Lower lobe of right lung (tissue), 2 donors: ENCODE results near the gene ACTG2. TPM values are rescaled to one million over a fixed set of nuclear protein-coding genes. Genes with fewer than 3 reads are reported as not detected.

Source experiments
- ATAC-seq, 2 donors: fragments of 200-7000 bp; cut with Tn5 transposase; one replicate each; pipeline ENCODE4 v1.9.1; 2020 to 2022; ENCODE audit warnings: mild to moderate bottlenecking in 2 of 2, moderate library complexity in 2 of 2
- DNase-seq: peaks from one replicate; pipeline ENCODE4 v3.0.0-alpha.2; 2020
- H3K27ac ChIP-seq: fragments of 200-600 bp; one replicate; pipeline ENCODE4 v1.8.0; 2022
- H3K27me3 ChIP-seq: fragments of 200-600 bp; one replicate; pipeline ENCODE4 v1.8.0; 2022; ENCODE audit warnings: low read depth
- H3K36me3 ChIP-seq: fragments of 200-600 bp; one replicate; pipeline ENCODE4 v1.8.0; 2022; ENCODE audit warnings: mild to moderate bottlenecking
- H3K4me1 ChIP-seq: fragments of 200-600 bp; one replicate; pipeline ENCODE4 v1.8.0; 2022
- H3K4me3 ChIP-seq: fragments of 200-600 bp; one replicate; pipeline ENCODE4 v1.8.0; 2022; ENCODE audit warnings: mild to moderate bottlenecking
- H3K9me3 ChIP-seq: fragments of 200-600 bp; one replicate; pipeline ENCODE4 v1.8.0; 2022
- CTCF ChIP-seq: fragments of 200-600 bp; IDR thresholded peaks from one replicate; pipeline ENCODE4 v1.8.0; 2022; ENCODE audit warnings: antibody characterized with exemption, mild to moderate bottlenecking
- intact Hi-C: fragments of 100-400 bp; cut with DNase I; formaldehyde crosslinking; loops from one replicate; pipeline ENCODE4 v1.11.0; 2022
- total RNA-seq: library from RNA; stranded (reverse); fragmentation: NEBNext Ultra II Directional; extraction: Animal tissue kit (Norgen Biotek cat#: 25700); gene quantifications from one replicate; pipeline ENCODE4 v1.2.1, GENCODE V29; 2021
- donor health status: DM: no; HTN: yes; CAD: no; lungs with severe emphysema.

Gene ACTG2
- total RNA-seq, 1 donor from 2014 or later, result 22.2 TPM

DNA sequence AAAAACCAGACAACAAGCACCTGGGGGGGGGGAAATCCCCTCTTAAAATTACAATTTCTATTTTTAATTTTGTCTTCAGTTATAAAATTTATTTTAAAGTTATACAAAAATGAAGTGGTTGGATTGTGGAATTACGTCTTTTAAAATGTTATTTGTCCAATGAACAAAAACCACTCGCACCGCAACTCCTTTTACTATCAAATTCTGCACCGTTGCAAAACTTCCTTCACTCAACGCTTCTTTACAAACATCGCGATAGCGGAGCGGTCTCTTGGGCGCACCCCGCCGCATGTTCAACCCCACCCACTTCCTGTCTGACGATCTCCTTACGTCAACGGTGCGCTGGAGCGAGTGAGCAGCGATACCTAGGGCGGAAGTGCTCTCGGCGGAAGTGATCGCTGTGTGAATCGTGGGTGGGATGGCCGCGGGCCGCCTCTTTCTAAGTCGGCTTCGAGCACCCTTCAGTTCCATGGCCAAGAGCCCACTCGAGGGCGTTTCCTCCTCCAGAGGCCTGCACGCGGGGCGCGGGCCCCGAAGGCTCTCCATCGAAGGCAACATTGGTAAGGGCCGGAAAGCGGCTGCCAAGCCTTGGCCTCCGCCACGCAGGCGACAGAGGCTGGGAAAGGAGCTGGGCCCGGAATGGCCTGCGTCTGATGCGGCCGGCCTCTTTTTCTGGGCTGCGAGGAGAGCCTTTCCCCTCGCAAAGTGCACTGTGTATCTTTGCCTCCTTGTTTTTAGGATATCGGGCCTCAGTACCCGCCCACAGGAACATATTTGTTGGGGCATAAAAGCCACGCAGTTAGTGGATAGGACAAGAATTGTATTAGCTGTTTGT lies 33.9 kb downstream of the ACTG2 start, which contains the start of gene DGUOK:
TSS of gene DGUOK (plus strand) at position 388 of the 835 bp plus-strand sequence. CDS start at position 419, 31 bp downstream.
- H3K27ac ChIP-seq, result peak within 1 kb of the TSS; percentile 99
- peaks cover 5% of the 10 kb centered on the region for H3K36me3 ChIP-seq
- intact Hi-C loops, result no loop called here
- H3K4me3 ChIP-seq, result peak within 1 kb of the TSS; percentile 86
- DNase-seq (peak; percentile 99), ATAC-seq (peak; percentile 100)
- H3K9me3 ChIP-seq, result no peaks in the 10 kb centered on the region
- no peaks in the 10 kb centered on the region for H3K27me3 ChIP-seq
- no peak for TF ChIP-seq CTCF
- H3K4me1 ChIP-seq, result peaks cover 38% of the 10 kb centered on the region

DNA sequence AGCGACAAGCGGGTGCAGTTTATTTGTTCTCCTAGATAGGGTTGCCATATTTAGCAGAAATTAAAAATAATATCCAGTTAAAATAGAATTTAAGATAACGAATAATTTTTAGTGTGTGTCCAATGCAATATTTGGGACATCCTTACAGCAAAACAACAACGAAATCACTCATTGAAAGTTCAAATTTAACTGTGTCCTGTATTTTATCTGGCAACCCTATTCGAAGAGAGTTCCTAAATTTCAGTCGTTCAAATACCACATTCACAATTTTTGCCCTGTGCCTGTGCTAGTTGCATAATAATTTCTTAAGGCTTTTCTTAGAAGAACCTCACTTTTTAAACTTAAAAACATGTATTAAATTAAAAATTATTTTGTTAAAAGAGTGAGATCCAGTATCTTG lies 34.5 kb downstream of the ACTG2 start:
- H3K27me3 ChIP-seq, result no peaks in the 10 kb centered on the region
- DNase-seq (no peak), ATAC-seq (no peak)
- H3K9me3 ChIP-seq, result no peaks in the 10 kb centered on the region
- H3K27ac ChIP-seq, result peak overlapping the region; percentile 99
- peaks cover 6% of the 10 kb centered on the region for H3K36me3 ChIP-seq
- intact Hi-C loops, result no loop called here
- H3K4me1 ChIP-seq, result peaks cover 44% of the 10 kb centered on the region
- H3K4me3 ChIP-seq, result peak overlapping the region; percentile 86
- TF ChIP-seq CTCF, result no peak

GRCh38 chr2:73928963-73929347 lies 36.1 kb downstream of the ACTG2 start:
- no peak for ATAC-seq
- no peak overlapping the region for H3K27ac ChIP-seq
- DNase-seq, result no peak
- H3K4me1 ChIP-seq, result peaks cover 44% of the 10 kb centered on the region
- no peak overlapping the region for H3K4me3 ChIP-seq
- no peaks in the 10 kb centered on the region for H3K27me3 ChIP-seq
- intact Hi-C loops, result no loop called here
- TF ChIP-seq CTCF, result no peak
- H3K36me3 ChIP-seq, result peaks cover 11% of the 10 kb centered on the region
- H3K9me3 ChIP-seq, result no peaks in the 10 kb centered on the region

- H3K4me3 ChIP-seq, result no peak overlapping the region
- DNase-seq, result no peak
- TF ChIP-seq CTCF, result no peak
- ATAC-seq, result no peak
- intact Hi-C loops, result no loop called here
- H3K27ac ChIP-seq, result no peak overlapping the region
- no peaks in the 10 kb centered on the region for H3K27me3 ChIP-seq
- peaks cover 20% of the 10 kb centered on the region for H3K36me3 ChIP-seq
- H3K4me1 ChIP-seq, result peaks cover 44% of the 10 kb centered on the region
- H3K9me3 ChIP-seq, result no peaks in the 10 kb centered on the region
Observed at GRCh38 chr2:73930386-73930785, 37.6 kb downstream of the ACTG2 start.

DNA sequence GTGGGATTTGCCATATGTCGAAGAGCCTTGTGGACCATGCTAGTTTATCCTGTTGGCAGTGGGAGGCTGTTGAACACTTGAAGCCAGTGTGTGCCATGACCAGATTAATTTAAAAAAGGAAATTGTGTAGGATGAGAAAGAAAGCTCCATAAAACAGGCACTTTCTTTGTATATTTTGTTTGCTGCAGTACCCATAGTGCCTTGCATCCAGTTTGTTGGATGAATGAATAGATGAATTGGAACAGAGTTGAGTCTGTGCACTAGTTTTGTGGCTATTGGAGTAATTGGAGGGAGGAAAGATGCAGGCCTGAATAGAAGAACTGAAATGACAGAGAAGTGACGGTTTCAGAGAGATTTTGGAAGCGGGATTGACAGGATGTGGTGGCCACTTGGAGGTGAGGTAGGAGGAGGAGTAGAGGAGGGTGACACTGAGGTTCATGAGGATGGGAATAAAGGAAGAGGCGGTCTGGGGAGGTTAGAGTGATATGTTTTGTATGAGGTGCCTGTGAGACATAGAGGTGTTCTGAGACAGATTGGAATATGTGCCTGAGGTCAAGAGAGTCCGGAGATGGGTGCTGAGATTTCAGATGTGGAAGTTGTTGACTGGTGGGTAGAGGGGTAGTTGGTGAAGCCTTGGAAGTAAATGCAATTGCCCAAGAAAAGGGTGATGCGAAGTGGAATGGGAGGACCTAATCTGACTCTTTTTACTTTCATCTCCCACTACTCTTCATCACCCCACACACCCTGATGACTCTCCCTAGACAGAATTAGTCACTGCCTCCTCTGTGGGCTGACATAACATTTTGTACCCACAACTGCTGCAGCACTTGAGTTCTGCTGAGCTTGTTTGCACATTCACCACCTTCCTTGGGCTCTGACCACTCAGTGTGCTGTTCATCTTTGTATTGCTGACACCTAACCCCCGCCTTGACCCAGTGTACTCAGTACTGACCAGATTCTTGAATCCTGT lies 39.0 kb downstream of the ACTG2 start:
- ATAC-seq (peak in 1 of 2 donors; percentile 34), DNase-seq (no peak)
- Histone ChIP-seq H3K27me3 (no peaks in the 10 kb centered on the region), H3K4me1 (peaks cover 44% of the 10 kb centered on the region), H3K9me3 (no peaks in the 10 kb centered on the region), H3K4me3 (no peak overlapping the region), H3K27ac (no peak overlapping the region), H3K36me3 (peaks cover 35% of the 10 kb centered on the region)
- no peak for TF ChIP-seq CTCF
- intact Hi-C loops, result no loop called here
